CD4-positive, alpha-beta T cell treated with Interleukin-4 for 1 hour (primary cell): ENCODE results near the gene SEPTIN1.
A peak's percentile ranks its signal among the peaks of the same experiment; 100 is the strongest.
"Not testable (repeated sequence)": the region's sequence is repeated elsewhere in the genome, so short reads cannot be mapped to it uniquely, and the experiment has no call there.

ENCODE experiments used
- DNase-seq, 2 donors: peaks; one replicate each; pipeline ENCODE4 v3.0.0-alpha.2; 2020 to 2022

SEPTIN1 gene

DNA sequence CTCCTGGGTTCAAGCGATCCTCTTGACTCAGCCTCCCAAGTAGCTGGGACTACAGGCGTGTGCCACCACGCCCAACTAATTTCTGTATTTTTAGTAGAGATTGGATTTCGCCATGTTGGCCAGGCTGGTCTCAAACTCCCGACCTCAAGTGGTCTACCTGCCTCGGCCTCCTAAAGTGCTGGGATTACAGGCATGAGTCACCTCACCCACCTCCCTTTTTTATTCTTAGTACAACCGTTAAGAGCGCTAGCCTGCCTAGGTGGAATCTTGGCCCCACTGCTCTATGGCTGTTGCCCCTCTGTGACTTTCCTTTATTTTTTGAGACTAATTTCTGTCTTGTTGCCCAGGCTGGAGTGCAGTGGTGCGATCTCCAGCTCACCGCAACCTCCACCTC lies 44.4 kb downstream of the SEPTIN1 start:
- not testable (repeated sequence) for DNase-seq

DNA sequence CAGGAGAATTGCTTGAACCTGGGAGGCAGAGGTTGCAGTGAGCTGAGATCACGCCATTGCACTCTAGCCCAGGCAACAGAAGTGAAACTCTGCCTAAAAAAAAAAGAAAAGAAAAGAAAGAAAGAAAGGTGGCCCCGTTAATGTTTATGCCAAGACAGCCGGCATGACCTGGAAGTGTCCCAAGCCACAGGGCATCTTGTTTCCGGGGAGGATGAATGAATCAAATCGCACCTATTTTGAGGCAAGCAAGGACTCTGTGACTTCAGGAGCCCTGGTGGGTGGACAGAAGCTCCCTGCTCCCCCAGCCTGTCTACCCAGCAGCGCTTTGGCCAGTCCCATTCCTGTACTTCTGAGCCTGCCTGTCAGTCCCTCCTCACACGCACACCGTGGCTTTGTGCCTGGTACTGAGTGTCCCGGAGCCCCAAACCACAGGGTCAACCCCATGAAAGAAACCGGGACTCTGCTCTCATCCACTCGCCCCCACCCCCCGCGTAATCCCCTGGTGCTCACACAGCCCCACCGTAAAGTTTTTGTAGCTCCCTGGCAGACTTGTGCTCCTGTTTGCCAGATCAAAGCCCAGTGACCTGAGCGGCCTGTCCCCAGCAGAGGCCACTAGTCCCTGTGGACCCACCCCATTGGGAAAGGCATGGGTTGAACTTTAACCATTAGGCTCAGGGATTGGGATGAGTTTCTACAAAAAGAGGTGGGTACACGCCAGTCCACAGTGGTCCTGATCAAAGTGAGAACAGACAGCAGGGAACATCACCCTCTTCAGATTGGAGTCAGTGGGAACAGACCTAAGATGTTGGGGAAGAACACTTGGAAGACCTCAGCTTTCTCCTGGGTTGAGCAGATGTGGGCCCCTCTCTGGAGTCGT lies 46.5 kb downstream of the SEPTIN1 start:
- DNase-seq = no peak

DNA sequence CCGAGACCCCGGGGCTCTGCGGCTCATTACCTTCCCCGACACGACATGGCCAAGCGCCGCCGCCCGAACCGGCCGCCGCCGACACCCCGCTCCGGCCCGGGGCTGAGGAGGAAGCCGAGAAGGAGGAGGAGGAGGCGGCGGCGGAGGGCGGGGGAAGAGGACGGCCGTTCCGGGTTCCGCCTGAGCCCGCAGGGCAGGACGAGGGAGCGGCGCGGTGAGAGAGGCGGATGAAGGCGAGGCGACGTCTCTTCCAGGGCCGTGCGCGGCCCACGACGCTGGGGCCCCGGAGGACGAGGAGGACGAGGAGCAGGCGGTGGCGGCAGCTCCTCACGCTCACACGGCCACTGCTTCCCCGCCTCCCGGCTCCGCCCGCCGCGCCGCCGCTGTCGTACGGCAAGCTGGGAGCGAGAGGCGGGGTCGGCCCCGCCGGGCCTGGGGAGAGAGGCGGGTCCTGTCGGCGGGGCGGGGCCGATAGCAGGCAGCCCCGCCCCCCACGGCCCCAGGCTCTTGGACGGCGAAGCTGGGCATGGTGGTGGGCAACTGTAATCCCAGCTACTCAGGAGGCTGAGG lies 47.2 kb downstream of the SEPTIN1 start:
- peak; percentile 81 to 83 for DNase-seq

GRCh38 chr16:30334473-30334989 lies 47.8 kb downstream of the SEPTIN1 start:
- DNase-seq = peak; percentile 83 to 87
